RKO (cell line): ENCODE data around the gene C19orf18.
"Not testable (repeated sequence)": the region's sequence is repeated elsewhere in the genome, so short reads cannot be mapped to it uniquely, and the experiment has no call there.

Experiments used
- DNase-seq: peaks from one replicate; pipeline ENCODE4 v3.0.0-alpha.2; 2016; ENCODE audit warnings: low spot score

Gene C19orf18

GRCh38 chr19:57974434-57974833 lies at the start of gene C19orf18:
Gene C19orf18, minus strand, starts transcription at chr19:57974534. Its CDS starts 102 bp downstream, at chr19:57974432.
- DNase-seq, result no peak

DNA sequence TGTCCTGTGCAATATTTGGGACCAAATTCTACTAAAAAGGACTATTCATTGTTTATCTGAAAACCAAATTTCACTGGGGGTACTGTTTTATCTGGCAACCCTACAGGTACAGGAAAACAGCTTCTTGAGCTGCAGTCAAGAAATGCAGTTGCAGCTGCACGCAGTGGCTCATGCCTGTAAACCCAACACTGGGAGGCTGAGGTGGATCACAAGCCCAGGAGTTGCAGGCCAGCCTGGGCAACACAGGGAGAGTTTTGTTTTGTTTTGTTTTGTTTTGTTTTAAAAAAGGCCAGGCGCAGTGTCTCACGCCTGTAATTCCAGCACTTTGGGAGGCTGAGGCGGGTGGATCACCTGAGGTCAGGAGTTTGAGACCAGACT lies 47.9 kb upstream of the C19orf18 start:
- no peak for DNase-seq

GRCh38 chr19:58021541-58022282 lies 47.4 kb upstream of the C19orf18 start:
- DNase-seq, result peak; percentile 79

GRCh38 chr19:58020129-58020528 lies 45.8 kb upstream of the C19orf18 start:
- no peak for DNase-seq

DNA sequence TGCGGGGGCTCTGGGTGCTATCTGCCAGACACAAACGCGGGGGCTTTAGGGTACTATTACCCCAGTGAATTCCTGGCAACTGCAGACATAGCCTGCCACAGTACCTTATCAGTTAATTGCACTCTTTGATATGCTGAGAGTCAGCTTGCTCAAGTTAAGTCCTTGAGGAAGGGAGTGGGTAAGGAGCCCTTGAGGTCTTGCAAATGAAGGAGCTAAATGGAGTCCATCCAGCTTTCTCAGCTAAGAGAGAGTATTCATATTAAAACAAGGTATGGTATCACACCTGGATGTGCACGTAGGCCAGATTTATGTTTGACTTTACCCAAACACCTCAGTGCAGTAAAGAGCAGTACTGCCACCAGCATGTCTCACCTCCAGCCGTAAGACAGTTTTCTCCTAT lies 39.8 kb upstream of the C19orf18 start:
- DNase-seq, result no peak

DNA sequence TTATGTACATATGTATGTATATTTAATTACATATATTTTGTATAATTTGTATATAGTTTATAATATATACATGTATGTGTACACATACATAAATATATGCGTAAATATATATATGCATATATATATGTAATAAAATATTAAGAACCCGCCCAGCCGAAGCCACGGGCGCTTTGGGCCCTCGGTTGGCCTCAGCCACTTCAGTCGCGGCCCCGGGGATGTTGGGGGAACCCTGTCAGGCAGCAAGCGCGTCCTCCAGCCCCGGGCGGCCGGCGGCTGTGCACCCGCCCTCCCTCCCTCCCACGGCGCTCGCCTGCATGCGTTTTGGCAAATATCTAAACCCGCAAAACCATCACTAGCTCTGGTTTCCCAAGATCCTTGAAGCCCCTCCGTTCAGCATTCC lies 36.2 kb upstream of the C19orf18 start:
- no peak for DNase-seq

- DNase-seq, result no peak
Measured at GRCh38 chr19:58009666-58010301, 35.5 kb upstream of the C19orf18 start.

DNA sequence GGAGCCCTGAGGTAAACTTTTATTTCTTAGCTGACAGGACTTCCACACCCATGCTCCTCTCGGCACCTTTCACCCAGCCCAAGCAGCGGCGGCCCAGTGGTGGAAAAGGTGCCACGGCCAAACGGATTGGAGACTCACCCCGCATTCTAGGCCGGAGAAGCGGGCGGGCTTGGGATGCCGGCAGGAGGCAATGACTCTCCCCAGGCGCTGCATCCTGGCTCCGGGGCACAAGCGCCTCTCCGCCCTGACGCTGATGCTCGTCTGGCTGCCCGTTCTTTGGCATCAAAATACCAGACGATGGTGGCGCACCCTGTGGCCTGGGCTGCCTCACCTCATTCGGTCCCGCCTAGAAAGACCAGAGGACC lies 34.9 kb upstream of the C19orf18 start:
- no peak for DNase-seq

DNA sequence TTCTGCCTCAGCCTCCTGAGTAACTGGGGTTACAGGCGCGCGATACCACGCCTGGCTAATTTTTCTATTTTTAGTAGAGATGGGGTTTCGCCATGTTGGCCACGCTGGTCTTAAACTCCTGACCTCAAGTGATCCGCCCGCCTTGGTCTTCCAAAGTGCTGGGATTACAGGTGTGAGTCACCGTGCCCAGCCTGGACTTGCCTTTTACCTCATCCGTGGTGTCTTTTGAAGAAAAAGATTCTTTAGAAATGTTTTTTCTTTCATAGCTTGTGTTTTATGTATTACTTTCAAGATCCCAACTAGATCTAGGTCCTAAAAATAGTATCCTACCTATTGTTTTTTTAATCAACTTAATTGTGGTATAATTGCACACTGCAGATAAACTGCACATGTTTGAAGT lies 34.5 kb upstream of the C19orf18 start:
- DNase-seq, result not testable (repeated sequence)

DNA sequence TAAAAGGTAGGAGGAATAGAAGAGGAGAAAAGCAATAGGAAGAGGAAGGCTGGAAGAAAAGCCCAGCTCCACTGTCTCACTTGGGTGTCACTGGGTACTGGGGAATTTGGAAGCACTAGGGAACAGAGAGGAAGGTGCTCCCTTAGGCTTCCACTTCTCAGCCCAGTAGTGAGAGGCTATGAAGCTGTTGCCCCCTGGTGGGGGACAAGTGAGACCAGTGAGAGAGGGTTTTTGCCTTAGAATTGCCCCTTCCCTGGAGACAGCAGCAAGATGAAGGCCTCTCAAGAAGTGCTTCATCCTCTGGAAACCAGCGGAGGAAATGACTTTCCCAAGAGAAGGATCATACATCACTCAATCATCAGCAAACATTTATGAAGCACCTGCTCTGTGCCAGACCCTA lies 33.0 kb upstream of the C19orf18 start:
- peak; percentile 50 for DNase-seq

DNA sequence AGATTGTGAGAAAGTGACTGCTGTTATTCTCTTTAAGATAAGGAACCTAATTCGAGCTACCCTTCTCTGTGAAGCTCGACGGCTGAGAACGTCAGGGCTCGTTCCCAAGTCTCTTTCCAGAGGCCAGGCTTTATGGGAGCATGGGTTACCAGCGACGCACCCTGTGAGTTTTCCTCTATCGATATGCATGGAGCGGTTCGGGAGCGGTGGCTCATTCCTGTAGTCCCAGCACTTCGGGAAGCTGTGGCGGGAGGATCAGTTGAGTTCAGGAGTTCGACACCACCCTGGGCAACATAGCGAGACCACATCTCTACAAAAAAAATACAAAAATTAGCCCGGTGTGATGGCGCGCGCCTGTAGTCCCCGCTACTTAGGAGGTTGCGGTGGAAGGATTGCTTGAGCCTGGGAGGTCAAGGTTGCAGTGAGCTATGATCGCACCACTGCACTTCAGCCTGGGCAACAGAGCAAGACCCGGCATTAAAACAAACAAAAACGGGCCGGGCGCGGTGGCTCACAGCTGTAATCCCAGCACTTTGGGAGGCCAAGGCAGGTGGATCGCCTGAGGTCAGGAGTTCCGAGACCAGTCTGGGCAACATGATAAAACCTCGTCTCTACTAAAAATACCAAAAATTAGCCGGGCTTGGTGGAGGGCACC lies 29.0 kb upstream of the C19orf18 start:
- DNase-seq, result no peak

- DNase-seq, result no peak
Measured at GRCh38 chr19:58002384-58003173, 28.2 kb upstream of the C19orf18 start, which contains the start of gene ZNF606. Gene ZNF606, minus strand, starts transcription at chr19:58002820. Its CDS starts 1,501 bp downstream, at chr19:58001319.

- DNase-seq, result no peak
Measured at GRCh38 chr19:58001895-58002369, 27.6 kb upstream of the C19orf18 start.

- no peak for DNase-seq
Measured at GRCh38 chr19:58000677-58001076, 26.3 kb upstream of the C19orf18 start.

DNA sequence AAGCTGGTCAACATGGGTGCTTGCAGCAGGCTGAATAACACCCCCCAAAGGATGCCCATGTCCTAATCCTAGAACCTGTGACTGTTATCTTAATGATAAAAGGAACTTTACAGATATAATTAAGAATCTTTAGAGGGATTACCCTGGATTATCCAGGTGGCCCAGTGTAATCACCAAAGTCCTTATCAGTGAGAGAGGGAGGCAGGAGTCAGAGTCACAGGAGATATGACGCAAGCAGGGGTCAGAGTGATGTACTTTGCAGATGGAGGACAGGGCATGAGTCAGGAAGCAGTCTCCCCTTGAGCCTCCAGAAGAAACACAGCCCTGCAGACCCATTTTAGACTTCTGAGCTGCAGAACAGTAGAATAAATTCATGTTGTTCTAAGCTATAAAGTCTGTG lies 18.5 kb upstream of the C19orf18 start:
- no peak for DNase-seq

DNA sequence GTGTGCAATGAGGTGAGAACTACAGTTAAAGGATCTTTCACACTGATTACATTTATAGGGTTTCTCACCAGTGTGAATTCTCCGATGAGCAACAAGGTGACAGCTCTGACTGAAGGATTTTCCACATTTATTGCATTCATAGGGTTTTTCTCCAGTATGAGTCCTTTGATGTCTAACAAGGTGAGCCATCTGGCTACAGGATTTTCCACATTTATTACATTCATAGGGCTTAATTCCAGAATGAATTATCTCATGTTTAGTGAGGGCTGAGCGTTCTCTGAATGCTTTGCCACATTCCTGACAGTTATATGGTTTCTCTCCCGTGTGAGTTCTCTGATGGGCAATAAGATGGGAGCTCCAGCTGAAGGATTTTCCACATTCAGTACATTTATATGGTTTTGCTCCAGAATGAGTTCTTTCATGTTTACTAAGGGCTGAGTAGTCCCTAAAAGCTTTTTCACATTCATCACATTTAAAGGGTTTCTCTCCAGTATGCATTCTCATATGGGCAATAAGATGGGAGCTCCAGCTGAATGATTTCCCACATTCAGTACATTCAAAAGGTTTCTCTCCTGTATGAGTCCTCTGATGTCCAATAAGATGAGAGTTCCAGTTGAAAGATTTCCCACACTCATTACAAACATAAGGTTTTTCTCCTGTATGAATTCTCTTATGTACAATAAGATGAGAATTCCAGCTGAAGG lies 4.4 kb upstream of the C19orf18 start:
- no peak for DNase-seq

DNA sequence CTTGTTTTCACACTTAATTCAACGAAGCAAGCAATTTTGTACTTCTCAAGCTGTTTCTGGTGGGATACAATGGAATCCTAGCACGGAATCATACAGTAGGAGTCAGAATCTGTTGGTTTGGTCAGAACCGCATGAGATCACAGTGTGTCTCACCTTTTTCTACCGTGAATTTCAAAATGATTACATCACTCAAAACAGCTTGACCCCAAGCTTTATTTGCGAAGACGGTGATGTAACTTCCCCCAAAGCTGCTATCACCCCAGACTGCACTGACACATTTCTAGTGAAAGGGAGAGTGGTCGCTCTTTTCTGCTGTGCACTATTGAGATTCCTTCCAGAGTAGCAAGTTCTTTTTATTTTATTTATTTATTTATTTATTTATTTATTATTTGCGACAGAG lies 9.6 kb downstream of the C19orf18 start:
- DNase-seq, result no peak

DNA sequence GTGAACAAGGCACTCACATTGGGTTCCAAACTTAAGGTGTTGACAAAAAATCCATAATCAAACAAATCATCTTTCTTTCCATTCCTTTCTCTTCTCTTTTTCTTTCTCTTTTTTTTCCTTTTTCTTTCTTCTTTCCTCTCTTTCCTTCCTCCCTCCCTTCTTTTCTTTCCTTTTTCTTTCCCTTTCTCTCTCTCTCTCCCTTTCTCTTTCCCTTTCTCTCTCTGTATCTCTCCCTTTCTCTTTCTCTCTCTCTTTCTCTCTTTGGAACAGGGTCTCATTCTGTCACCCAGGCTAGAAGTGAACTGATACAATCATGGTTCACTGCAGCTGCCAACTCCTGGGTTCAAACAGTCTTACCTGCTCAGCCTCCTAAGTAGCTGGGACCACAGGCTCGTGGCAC lies 12.5 kb downstream of the C19orf18 start:
- no peak for DNase-seq

GRCh38 chr19:57954996-57955395 lies 19.3 kb downstream of the C19orf18 start:
- no peak for DNase-seq

DNA sequence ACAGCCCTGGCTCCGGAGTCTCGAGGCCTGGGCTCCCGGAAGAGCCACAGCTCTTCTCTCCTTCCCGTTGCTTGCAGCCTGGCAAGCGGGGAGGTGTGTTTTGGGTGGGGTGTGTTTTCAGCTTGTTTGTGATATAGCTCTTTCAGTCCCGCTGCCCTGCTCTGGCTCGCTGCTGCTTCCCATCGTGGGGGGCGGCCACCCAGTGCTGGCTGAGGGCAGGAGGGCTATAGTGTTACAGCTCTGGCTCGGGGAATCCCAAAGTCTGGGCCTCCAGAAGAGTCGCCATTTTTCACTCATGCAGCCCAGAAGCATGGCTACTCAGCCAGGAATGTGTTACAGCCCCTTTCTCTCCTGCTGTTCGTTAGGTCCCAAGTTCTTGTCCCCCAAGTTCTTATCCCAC lies 24.6 kb downstream of the C19orf18 start:
- DNase-seq, result no peak

DNA sequence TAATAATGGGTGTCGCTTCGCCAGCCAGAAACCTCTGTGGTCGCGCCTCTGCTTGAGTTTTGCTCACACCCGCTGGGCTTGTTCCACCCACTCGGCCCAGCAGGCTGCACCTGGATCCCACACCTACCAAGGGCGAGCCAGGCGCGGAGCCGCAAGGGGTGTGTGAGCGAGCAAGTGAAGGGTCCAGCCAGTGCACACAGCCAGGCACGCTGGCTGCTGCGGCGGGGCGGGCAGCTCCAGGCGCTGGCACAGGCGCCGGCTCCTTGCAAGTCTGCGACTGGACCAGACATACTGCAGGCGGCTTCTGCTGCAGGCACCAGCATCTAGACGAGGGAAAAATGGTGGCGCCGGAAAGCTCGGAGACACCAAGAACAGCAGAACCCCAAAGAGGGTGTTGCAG lies 25.0 kb downstream of the C19orf18 start:
- DNase-seq, result no peak
